K562 (cell line): ENCODE results near the gene BRINP2. TPM values are rescaled to one million over a fixed set of nuclear protein-coding genes. Genes with fewer than 3 reads are reported as not detected.

Source experiments
- ATAC-seq: fragments of 200-7000 bp; cut with Tn5 transposase; 3 replicates; pipeline ENCODE4 v1.9.1; 2020; ENCODE audit warnings: moderate library complexity
- BruUV-seq: library from RNA; stranded (reverse); fragments of 400-500 nt; replicated peaks from 2 replicates; lab custom pipeline; 2021; lab: Mats Ljungman, UMichigan
- CTCF ChIA-PET: fragments of 300-600 bp; formaldehyde crosslinking; extraction: SDS; loops from one replicate; lab custom pipeline; 2021; ENCODE audit warnings: low intra/inter-chr PET ratio; lab: Yijun Ruan, JAX
- POLR2A ChIA-PET: fragments of 300-600, 350-650 bp; sonication (Branson Sonifier 250); formaldehyde crosslinking; extraction: SDS; loops from one replicate; lab custom pipeline; 2021; ENCODE audit warnings: antibody characterized with exemption, inconsistent platforms; lab: Yijun Ruan, JAX
- DNase-seq, 4 experiments: peaks; one replicate each; pipeline versions ENCODE4 v3.0.0 to v3.0.0-alpha.2; 2011 to 2018; ENCODE audit warnings: low spot score in 3 of 4, mixed read lengths in 3 of 4; ENCODE audit errors: extremely low read depth in 1 of 4
- FAIRE-seq: peaks from 2 replicates; lab custom pipeline; 2011; peaks lifted over from hg19 to GRCh38; lab: Jason Lieb, UNC
- H2AFZ ChIP-seq: 2 replicates; pipeline ENCODE4 v1.6.0; 2011; ENCODE audit warnings: low read depth, low read length, control low read depth, inconsistent platforms
- H3K27ac ChIP-seq: fragments of 200-600 bp; 3 replicates; pipeline ENCODE4 v1.8.0; 2011; ENCODE audit warnings: low read depth, mild to moderate bottlenecking, control low read depth, inconsistent platforms, low read length, moderate library complexity, mixed read lengths; ENCODE audit errors: extremely low read depth
- H3K27me3 ChIP-seq, 2 experiments: fragments of 300-600 bp in 1 of 2; 2 replicates in 1 of 2; 3 replicates in 1 of 2; pipeline versions ENCODE4 v1.6.0 to v1.8.0; 2011; ENCODE audit warnings: inconsistent platforms in 2 of 2, low read length in 2 of 2, mild to moderate bottlenecking in 1 of 2, mixed read lengths in 1 of 2, moderate library complexity in 1 of 2; ENCODE audit not compliant: control insufficient read depth in 2 of 2, insufficient read depth in 2 of 2
- H3K36me3 ChIP-seq: fragments of 300-600 bp; 3 replicates; pipeline ENCODE4 v1.8.0; 2011; ENCODE audit warnings: mild to moderate bottlenecking, low read length, inconsistent platforms; ENCODE audit not compliant: control insufficient read depth, insufficient read depth
- H3K4me1 ChIP-seq, 2 experiments: fragments of 200-600 bp in 1 of 2; replicated peaks in 1 of 2; 2 replicates in 1 of 2; 3 replicates in 1 of 2; pipeline versions ENCODE4 v1.5.1 to v1.8.0; 2011; ENCODE audit warnings: inconsistent platforms in 2 of 2, low read length in 2 of 2, mild to moderate bottlenecking in 1 of 2, mixed read lengths in 1 of 2, moderate library complexity in 1 of 2; ENCODE audit not compliant: control insufficient read depth in 2 of 2, insufficient read depth in 2 of 2
- H3K4me2 ChIP-seq: 2 replicates; pipeline ENCODE4 v1.6.1; 2011; ENCODE audit warnings: low read length, control low read depth, inconsistent platforms, mixed read lengths; ENCODE audit not compliant: insufficient read depth
- H3K4me3 ChIP-seq: fragments of 200-600 bp; sonication (generic), shearing (Covaris generic); 2 replicates; pipeline ENCODE4 v1.5.1; 2016; ENCODE audit warnings: control low read depth, inconsistent platforms
- H3K79me2 ChIP-seq: fragments of 200-600 bp; 3 replicates; pipeline ENCODE4 v1.8.0; 2011; ENCODE audit warnings: low read length, inconsistent platforms; ENCODE audit not compliant: control insufficient read depth, insufficient read depth
- H3K9ac ChIP-seq, 2 experiments: 2 replicates each; pipeline versions ENCODE4 v1.6.0 to v1.6.1; 2011; ENCODE audit warnings: low read depth in 2 of 2, low read length in 2 of 2, control low read depth in 1 of 2, inconsistent platforms in 1 of 2, mild to moderate bottlenecking in 1 of 2, mixed read lengths in 1 of 2; ENCODE audit not compliant: insufficient read depth in 1 of 2
- H3K9me1 ChIP-seq: one replicate; pipeline ENCODE4 v1.6.0; 2011; ENCODE audit warnings: inconsistent platforms, mild to moderate bottlenecking, low read length, moderate library complexity; ENCODE audit not compliant: control insufficient read depth, insufficient read depth
- H3K9me3 ChIP-seq: replicated peaks from 2 replicates; pipeline ENCODE4 v1.5.1; 2011; ENCODE audit warnings: low read depth, low read length, inconsistent platforms; ENCODE audit not compliant: control insufficient read depth, insufficient read depth
- H4K20me1 ChIP-seq: replicated peaks from 2 replicates; pipeline ENCODE4 v1.6.1; 2011; ENCODE audit warnings: low read length, inconsistent platforms, mixed read lengths; ENCODE audit not compliant: control insufficient read depth, insufficient read depth
- EGR1 ChIP-seq: fragments of 450-650 bp; conservative IDR thresholded peaks from 2 replicates; pipeline ENCODE4 v1.6.1; 2017; ENCODE audit warnings: mild to moderate bottlenecking
- L3MBTL2 ChIP-seq: fragments of 450-650 bp; IDR thresholded peaks from 2 replicates; pipeline ENCODE4 v1.6.1; 2016; ENCODE audit warnings: mild to moderate bottlenecking, moderate library complexity
- MYBL2 ChIP-seq, 2 experiments: fragments of 450-650 bp in 1 of 2; sonication (generic) in 1 of 2; formaldehyde crosslinking in 1 of 2; IDR thresholded peaks; 2 replicates each; pipeline versions ENCODE4 v1.6.1 to v1.8.1; 2017 to 2022; ENCODE audit warnings: borderline replicate concordance in 1 of 2, inconsistent platforms in 1 of 2, low read depth in 1 of 2, mild to moderate bottlenecking in 1 of 2, missing genetic modification reagents in 1 of 2, moderate library complexity in 1 of 2
- RBM22 ChIP-seq: fragments of 200-400 bp; formaldehyde crosslinking; IDR thresholded peaks from 2 replicates; pipeline ENCODE4 v1.6.1; 2018; ENCODE audit warnings: low read length, low read depth; ENCODE audit not compliant: poor library complexity, severe bottlenecking
- RFX7 ChIP-seq: fragments of 250-450 bp; sonication (Bioruptor Pico); IDR thresholded peaks from 2 replicates; pipeline ENCODE4 v1.5.1; 2021; ENCODE audit warnings: mild to moderate bottlenecking
- SMAD3 ChIP-seq: fragments of 450-650 bp; formaldehyde crosslinking; conservative IDR thresholded peaks from 2 replicates; pipeline ENCODE4 v1.4.0; 2020; ENCODE audit warnings: mild to moderate bottlenecking
- ZNF239 ChIP-seq: fragments of 250-450 bp; sonication (Bioruptor Pico); IDR thresholded peaks from 2 replicates; pipeline ENCODE4 v1.4.0; 2020; ENCODE audit warnings: mild to moderate bottlenecking
- in situ Hi-C: fragments of 300-500 bp; cut with MboI; formaldehyde crosslinking; loops from 4 replicates; pipeline ENCODE4 v1.15.0; 2018; ENCODE audit warnings: inconsistent platforms, mixed read lengths
- intact Hi-C: fragments of 100-400 bp; cut with micrococcal nuclease; formaldehyde crosslinking; loops from 2 replicates; pipeline ENCODE4 v1.14.2; 2022
- polyA plus RNA-seq, 8 experiments: library from polyadenylated mRNA; depleted of rRNA in 4 of 8; stranded (reverse) in 5 of 8; unstranded in 3 of 8; fragments of >200 nt; fragmentation: Nextera tagmentation in 2 of 8; fragmentation: Illumina TruSeq in 1 of 8; extraction: Ambion mirVana in 2 of 8; extraction: Trizol in 1 of 8; gene quantifications; 2 replicates each; pipeline versions ENCODE4 v1.2.1 to v1.2.3, GENCODE V29; 2011 to 2014; ENCODE audit warnings: inconsistent platforms in 1 of 8, missing spikeins in 1 of 8
- total RNA-seq, 7 experiments: library from RNA; depleted of rRNA in 6 of 7; stranded (reverse); fragments of >200 nt in 6 of 7; fragmentation: Illumina TruSeq in 2 of 7; extraction: Trizol in 2 of 7; gene quantifications; 2 replicates each; pipeline versions ENCODE4 v1.2.1 to v1.2.3, GENCODE V29; 2011 to 2021; ENCODE audit warnings: low replicate concordance in 1 of 7
- TF ChIP-seq, protein P1 (sequence below): fragments of 450-650 bp; IDR thresholded peaks from 2 replicates; pipeline ENCODE4 v1.6.1; 2016; ENCODE audit warnings: borderline replicate concordance
- TF ChIP-seq, protein P2 (sequence below), 2 experiments: fragments of 150-350 bp in 1 of 2; IDR thresholded peaks; 2 replicates each; pipeline ENCODE4 v1.6.1; 2012 to 2016; ENCODE audit warnings: low read depth in 2 of 2, low read length in 2 of 2, mild to moderate bottlenecking in 1 of 2, moderate library complexity in 1 of 2
- TF ChIP-seq, protein P3 (sequence below): fragments of 250-450 bp; sonication (Bioruptor Pico); IDR thresholded peaks from 2 replicates; pipeline ENCODE4 v1.8.0; 2022; ENCODE audit warnings: moderate library complexity, mild to moderate bottlenecking, inconsistent platforms

BRINP2 gene
- total and polyA plus RNA-seq, 9 of the 15 experiments (the other 6 are each of a cell fraction or from before 2014, with no cell fraction given): not detected

DNA sequence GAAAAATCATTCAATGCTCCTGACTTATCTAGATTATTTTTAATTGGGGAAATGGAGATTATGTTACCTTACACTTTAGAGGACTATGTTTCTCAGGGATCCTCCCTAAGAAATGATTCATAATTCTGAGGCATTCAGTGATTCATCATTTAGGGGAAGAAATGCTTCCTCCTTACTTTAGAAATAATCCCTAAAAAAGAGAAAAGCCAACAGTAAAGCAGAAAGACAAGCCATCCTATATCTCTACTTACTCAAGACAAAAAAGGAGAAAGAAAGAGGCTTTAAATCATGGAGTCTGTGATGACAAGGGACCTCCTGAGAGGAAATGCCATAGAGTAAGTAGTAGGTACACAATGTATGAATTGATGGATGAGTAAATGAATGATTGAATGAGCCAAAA is 137.0 kb downstream of the BRINP2 start:
- DNase-seq: no peak

More for the DNA sequence above, 137.0 kb downstream of the BRINP2 start:
- intact Hi-C loops (no loop called here), in situ Hi-C loops (no loop called here)
- Histone ChIP-seq H3K27me3 (no peaks in the 10 kb centered on the region), H3K4me3 (no peak overlapping the region), H3K4me2 (no peak overlapping the region), H3K9me1 (no peaks in the 10 kb centered on the region), H3K36me3 (no peaks in the 10 kb centered on the region), H4K20me1 (no peaks in the 10 kb centered on the region), H3K27ac (no peak overlapping the region), H3K79me2 (no peaks in the 10 kb centered on the region), H3K4me1 (no peaks in the 10 kb centered on the region), H3K9me3 (no peaks in the 10 kb centered on the region; the same call in 1 of the 2 replicates), H3K9ac (no peak overlapping the region), H2AFZ (no peak overlapping the region)
- FAIRE-seq (no peak), ATAC-seq (no peak)
- ChIA-PET CTCF (no interaction called here), POLR2A (no interaction called here)
- TF ChIP-seq RFX7 (CRISPR knock-in tag) (no peak), L3MBTL2 (no peak), SMAD3 (CRISPR knock-in tag) (no peak), ZNF239 (CRISPR knock-in tag) (no peak), RBM22 (no peak), EGR1 (no peak), MYBL2 (IDR thresholded peaks at IDR 0.05; ENCODE audit: low read depth) (no peak), MYBL2 (CRISPR knock-in tag; IDR thresholded peaks at IDR 0.05; ENCODE audit: borderline replicate concordance) (no peak)
- TF ChIP-seq, protein P1, sequence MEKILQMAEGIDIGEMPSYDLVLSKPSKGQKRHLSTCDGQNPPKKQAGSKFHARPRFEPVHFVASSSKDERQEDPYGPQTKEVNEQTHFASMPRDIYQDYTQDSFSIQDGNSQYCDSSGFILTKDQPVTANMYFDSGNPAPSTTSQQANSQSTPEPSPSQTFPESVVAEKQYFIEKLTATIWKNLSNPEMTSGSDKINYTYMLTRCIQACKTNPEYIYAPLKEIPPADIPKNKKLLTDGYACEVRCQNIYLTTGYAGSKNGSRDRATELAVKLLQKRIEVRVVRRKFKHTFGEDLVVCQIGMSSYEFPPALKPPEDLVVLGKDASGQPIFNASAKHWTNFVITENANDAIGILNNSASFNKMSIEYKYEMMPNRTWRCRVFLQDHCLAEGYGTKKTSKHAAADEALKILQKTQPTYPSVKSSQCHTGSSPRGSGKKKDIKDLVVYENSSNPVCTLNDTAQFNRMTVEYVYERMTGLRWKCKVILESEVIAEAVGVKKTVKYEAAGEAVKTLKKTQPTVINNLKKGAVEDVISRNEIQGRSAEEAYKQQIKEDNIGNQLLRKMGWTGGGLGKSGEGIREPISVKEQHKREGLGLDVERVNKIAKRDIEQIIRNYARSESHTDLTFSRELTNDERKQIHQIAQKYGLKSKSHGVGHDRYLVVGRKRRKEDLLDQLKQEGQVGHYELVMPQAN: no peak
- TF ChIP-seq, protein P2, sequence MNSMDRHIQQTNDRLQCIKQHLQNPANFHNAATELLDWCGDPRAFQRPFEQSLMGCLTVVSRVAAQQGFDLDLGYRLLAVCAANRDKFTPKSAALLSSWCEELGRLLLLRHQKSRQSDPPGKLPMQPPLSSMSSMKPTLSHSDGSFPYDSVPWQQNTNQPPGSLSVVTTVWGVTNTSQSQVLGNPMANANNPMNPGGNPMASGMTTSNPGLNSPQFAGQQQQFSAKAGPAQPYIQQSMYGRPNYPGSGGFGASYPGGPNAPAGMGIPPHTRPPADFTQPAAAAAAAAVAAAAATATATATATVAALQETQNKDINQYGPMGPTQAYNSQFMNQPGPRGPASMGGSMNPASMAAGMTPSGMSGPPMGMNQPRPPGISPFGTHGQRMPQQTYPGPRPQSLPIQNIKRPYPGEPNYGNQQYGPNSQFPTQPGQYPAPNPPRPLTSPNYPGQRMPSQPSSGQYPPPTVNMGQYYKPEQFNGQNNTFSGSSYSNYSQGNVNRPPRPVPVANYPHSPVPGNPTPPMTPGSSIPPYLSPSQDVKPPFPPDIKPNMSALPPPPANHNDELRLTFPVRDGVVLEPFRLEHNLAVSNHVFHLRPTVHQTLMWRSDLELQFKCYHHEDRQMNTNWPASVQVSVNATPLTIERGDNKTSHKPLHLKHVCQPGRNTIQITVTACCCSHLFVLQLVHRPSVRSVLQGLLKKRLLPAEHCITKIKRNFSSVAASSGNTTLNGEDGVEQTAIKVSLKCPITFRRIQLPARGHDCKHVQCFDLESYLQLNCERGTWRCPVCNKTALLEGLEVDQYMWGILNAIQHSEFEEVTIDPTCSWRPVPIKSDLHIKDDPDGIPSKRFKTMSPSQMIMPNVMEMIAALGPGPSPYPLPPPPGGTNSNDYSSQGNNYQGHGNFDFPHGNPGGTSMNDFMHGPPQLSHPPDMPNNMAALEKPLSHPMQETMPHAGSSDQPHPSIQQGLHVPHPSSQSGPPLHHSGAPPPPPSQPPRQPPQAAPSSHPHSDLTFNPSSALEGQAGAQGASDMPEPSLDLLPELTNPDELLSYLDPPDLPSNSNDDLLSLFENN (IDR thresholded peaks at IDR 0.05; ENCODE audit: low read depth in 2 of 2, low read length in 2 of 2): no peak
- TF ChIP-seq, protein P3, sequence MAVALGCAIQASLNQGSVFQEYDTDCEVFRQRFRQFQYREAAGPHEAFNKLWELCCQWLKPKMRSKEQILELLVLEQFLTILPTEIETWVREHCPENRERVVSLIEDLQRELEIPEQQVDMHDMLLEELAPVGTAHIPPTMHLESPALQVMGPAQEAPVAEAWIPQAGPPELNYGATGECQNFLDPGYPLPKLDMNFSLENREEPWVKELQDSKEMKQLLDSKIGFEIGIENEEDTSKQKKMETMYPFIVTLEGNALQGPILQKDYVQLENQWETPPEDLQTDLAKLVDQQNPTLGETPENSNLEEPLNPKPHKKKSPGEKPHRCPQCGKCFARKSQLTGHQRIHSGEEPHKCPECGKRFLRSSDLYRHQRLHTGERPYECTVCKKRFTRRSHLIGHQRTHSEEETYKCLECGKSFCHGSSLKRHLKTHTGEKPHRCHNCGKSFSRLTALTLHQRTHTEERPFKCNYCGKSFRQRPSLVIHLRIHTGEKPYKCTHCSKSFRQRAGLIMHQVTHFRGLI (CRISPR knock-in tag): no peak
- no TSS peak for BruUV-seq
